OCI-LY1 (cell line): ENCODE results near the gene MAPK8IP3.

ENCODE experiments used
- CTCF ChIP-seq: fragments of 200-600 bp; sonication (generic), shearing (Covaris generic); IDR thresholded peaks from 2 replicates; pipeline ENCODE4 v1.5.1; 2017; ENCODE audit warnings: mild to moderate bottlenecking, antibody characterized with exemption, low read length, moderate library complexity, mixed read lengths
- EZH2 ChIP-seq: fragments of 200-600 bp; sonication (generic), shearing (Covaris generic); IDR thresholded peaks from 2 replicates; pipeline ENCODE4 v1.8.0; 2017; ENCODE audit warnings: borderline replicate concordance, mixed run types, mild to moderate bottlenecking, antibody characterized with exemption, low read length, moderate library complexity, mixed read lengths

- TF ChIP-seq CTCF (no peak), EZH2 (no peak)
Measured at GRCh38 chr16:1706386-1707192, 594 bp downstream of the MAPK8IP3 start.
